Stomach smooth muscle (tissue), 2 donors: Measurements from ENCODE around the gene CEP295NL.
"Not testable (repeated sequence)": the region's sequence is repeated elsewhere in the genome, so short reads cannot be mapped to it uniquely, and the experiment has no call there.

Experiments
- H3K27ac ChIP-seq: one replicate; pipeline ENCODE4 v1.7.0; 2013; ENCODE audit warnings: mild to moderate bottlenecking, low read length, inconsistent platforms
- H3K27me3 ChIP-seq, 2 donors: one replicate each; pipeline ENCODE4 v1.7.0; 2013; ENCODE audit warnings: low read length in 2 of 2; ENCODE audit not compliant: insufficient read depth in 2 of 2, control insufficient read depth in 1 of 2
- H3K36me3 ChIP-seq, 2 donors: one replicate each; pipeline ENCODE4 v1.7.0; 2013; ENCODE audit warnings: low read length in 2 of 2; ENCODE audit not compliant: control insufficient read depth in 2 of 2, insufficient read depth in 2 of 2
- H3K4me1 ChIP-seq: one replicate; pipeline ENCODE4 v1.7.0; 2013; ENCODE audit warnings: low read length; ENCODE audit not compliant: control insufficient read depth, insufficient read depth
- H3K4me3 ChIP-seq, 2 donors: one replicate each; pipeline ENCODE4 v1.7.0; 2013; ENCODE audit warnings: low read length in 2 of 2
- H3K9ac ChIP-seq, 2 donors: one replicate each; pipeline ENCODE4 v1.7.0; 2013; ENCODE audit warnings: low read length in 2 of 2, mild to moderate bottlenecking in 1 of 2
- H3K9me3 ChIP-seq, 2 donors: one replicate each; pipeline ENCODE4 v1.7.0; 2013; ENCODE audit warnings: low read length in 2 of 2; ENCODE audit not compliant: control insufficient read depth in 2 of 2
- donor health status: healthy.
- donor health status: Pancreatic carcinoma.

The CEP295NL gene

GRCh38 chr17:78917451-78918275, 14.7 kb upstream of the CEP295NL start:
- peaks cover 0 to 3% of the 10 kb centered on the region in 2 donors for H3K36me3 ChIP-seq
- no peaks in the 10 kb centered on the region for H3K9me3 ChIP-seq
- H3K9ac ChIP-seq: no peak overlapping the region
- no peaks in the 10 kb centered on the region for H3K27me3 ChIP-seq
- H3K4me3 ChIP-seq: peak overlapping the region in 1 of 2 donors; percentile 35
- peaks cover 66% of the 10 kb centered on the region for H3K4me1 ChIP-seq
- H3K27ac ChIP-seq: peak overlapping the region; percentile 11

- no peak overlapping the region for H3K9ac ChIP-seq
- H3K4me3 ChIP-seq: peak overlapping the region; percentile 20 to 40
- no peaks in the 10 kb centered on the region for H3K9me3 ChIP-seq
- no peaks in the 10 kb centered on the region for H3K27me3 ChIP-seq
- peaks cover 50% of the 10 kb centered on the region for H3K4me1 ChIP-seq
- H3K27ac ChIP-seq: peak overlapping the region; percentile 62
- H3K36me3 ChIP-seq: peaks cover 0 to 8% of the 10 kb centered on the region in 2 donors
Measured at GRCh38 chr17:78915872-78916632, 13.1 kb upstream of the CEP295NL start.

GRCh38 chr17:78913115-78913514, 10.1 kb upstream of the CEP295NL start:
- H3K4me3 ChIP-seq: no peak overlapping the region
- peaks cover 38% of the 10 kb centered on the region for H3K4me1 ChIP-seq
- no peak overlapping the region for H3K27ac ChIP-seq
- peaks cover 0 to 8% of the 10 kb centered on the region in 2 donors for H3K36me3 ChIP-seq
- no peak overlapping the region for H3K9ac ChIP-seq
- no peaks in the 10 kb centered on the region for H3K27me3 ChIP-seq
- no peaks in the 10 kb centered on the region for H3K9me3 ChIP-seq

GRCh38 chr17:78912082-78912481, 9.1 kb upstream of the CEP295NL start:
- Histone ChIP-seq H3K9ac (no peak overlapping the region), H3K36me3 (peaks cover 0 to 8% of the 10 kb centered on the region in 2 donors), H3K27me3 (no peaks in the 10 kb centered on the region), H3K9me3 (no peaks in the 10 kb centered on the region), H3K4me1 (peaks cover 30% of the 10 kb centered on the region), H3K27ac (no peak overlapping the region), H3K4me3 (no peak overlapping the region)

GRCh38 chr17:78911543-78911942, 8.5 kb upstream of the CEP295NL start:
- H3K27ac ChIP-seq, H3K9me3 ChIP-seq, H3K36me3 ChIP-seq, H3K4me3 ChIP-seq, H3K9ac ChIP-seq, H3K27me3 ChIP-seq: not testable (repeated sequence)
- peaks cover 28% of the 10 kb centered on the region for H3K4me1 ChIP-seq

GRCh38 chr17:78910497-78911284, 7.7 kb upstream of the CEP295NL start:
- H3K9ac ChIP-seq: no peak overlapping the region
- H3K9me3 ChIP-seq: no peaks in the 10 kb centered on the region
- H3K4me1 ChIP-seq: peaks cover 19% of the 10 kb centered on the region
- no peaks in the 10 kb centered on the region for H3K27me3 ChIP-seq
- peaks cover 0 to 8% of the 10 kb centered on the region in 2 donors for H3K36me3 ChIP-seq
- no peak overlapping the region for H3K27ac ChIP-seq
- H3K4me3 ChIP-seq: no peak overlapping the region

GRCh38 chr17:78908426-78908825, 5.4 kb upstream of the CEP295NL start:
- Histone ChIP-seq H3K36me3 (peaks cover 0 to 8% of the 10 kb centered on the region in 2 donors), H3K27me3 (no peaks in the 10 kb centered on the region), H3K27ac (no peak overlapping the region), H3K4me3 (no peak overlapping the region), H3K9ac (no peak overlapping the region), H3K9me3 (no peaks in the 10 kb centered on the region), H3K4me1 (peaks cover 24% of the 10 kb centered on the region)

- Histone ChIP-seq H3K4me3 (no peak overlapping the region), H3K36me3 (peaks cover 8 to 12% of the 10 kb centered on the region in 2 donors), H3K9ac (no peak overlapping the region), H3K4me1 (peaks cover 31% of the 10 kb centered on the region), H3K9me3 (no peaks in the 10 kb centered on the region), H3K27me3 (no peaks in the 10 kb centered on the region), H3K27ac (no peak overlapping the region)
Measured at GRCh38 chr17:78905541-78905940, 2.5 kb upstream of the CEP295NL start.

- peaks cover 31% of the 10 kb centered on the region for H3K4me1 ChIP-seq
- H3K27me3 ChIP-seq: no peaks in the 10 kb centered on the region
- no peak overlapping the region for H3K27ac ChIP-seq
Measured at GRCh38 chr17:78905116-78905515, 2.1 kb upstream of the CEP295NL start.

GRCh38 chr17:78904371-78904770, 1.4 kb upstream of the CEP295NL start:
- H3K27me3 ChIP-seq: no peaks in the 10 kb centered on the region
- peaks cover 10 to 12% of the 10 kb centered on the region in 2 donors for H3K36me3 ChIP-seq
- H3K27ac ChIP-seq: no peak overlapping the region

More at GRCh38 chr17:78905116-78905515, 2.1 kb upstream of the CEP295NL start:
- Histone ChIP-seq H3K9ac (no peak overlapping the region), H3K4me3 (no peak overlapping the region), H3K9me3 (no peaks in the 10 kb centered on the region), H3K36me3 (peaks cover 10 to 12% of the 10 kb centered on the region in 2 donors)

More at GRCh38 chr17:78904371-78904770, 1.4 kb upstream of the CEP295NL start:
- no peak overlapping the region for H3K4me3 ChIP-seq
- no peak overlapping the region for H3K9ac ChIP-seq
- H3K4me1 ChIP-seq: peaks cover 31% of the 10 kb centered on the region
- no peaks in the 10 kb centered on the region for H3K9me3 ChIP-seq
